Vagina (tissue), 2 donors: ENCODE measurements around the gene OR7C1.
"Not testable (repeated sequence)": the region's sequence is repeated elsewhere in the genome, so short reads cannot be mapped to it uniquely, and the experiment has no call there.

Experiments
- POLR2A ChIP-seq, 2 donors: fragments of 450-650 bp; IDR thresholded peaks; one replicate each; pipeline ENCODE4 v1.6.1; 2017; ENCODE audit warnings: antibody characterized with exemption in 2 of 2, mild to moderate bottlenecking in 2 of 2, moderate library complexity in 2 of 2
- TF ChIP-seq, protein P1 (sequence below), 3 experiments: fragments of 450-650 bp in 2 of 3; fragments of 200-600 bp in 1 of 3; sonication (generic) in 1 of 3; IDR thresholded peaks; one replicate each; pipeline ENCODE4 v1.5.1; 2017 to 2019; ENCODE audit warnings: antibody characterized with exemption in 3 of 3, mild to moderate bottlenecking in 2 of 3, moderate library complexity in 2 of 3

DNA sequence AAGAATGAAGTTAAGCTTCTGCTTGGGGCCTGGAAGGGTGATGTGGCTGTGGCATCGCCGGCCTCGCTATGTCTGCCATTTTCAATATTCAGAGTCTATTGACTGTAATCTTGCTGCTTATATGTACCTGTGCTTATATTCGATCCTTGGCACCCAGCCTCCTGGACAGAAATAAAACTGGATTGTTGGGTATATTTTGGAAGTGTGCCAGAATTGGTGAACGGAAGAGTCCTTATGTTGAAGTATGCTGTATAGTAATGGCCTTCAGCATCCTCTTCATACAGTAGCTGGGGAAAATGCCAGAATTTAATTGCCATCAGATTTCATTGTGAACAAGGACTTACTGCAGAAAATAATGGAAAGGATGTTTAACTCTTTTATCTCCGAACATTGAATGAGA, 42.7 kb downstream of the OR7C1 start:
- TF ChIP-seq, protein P1, sequence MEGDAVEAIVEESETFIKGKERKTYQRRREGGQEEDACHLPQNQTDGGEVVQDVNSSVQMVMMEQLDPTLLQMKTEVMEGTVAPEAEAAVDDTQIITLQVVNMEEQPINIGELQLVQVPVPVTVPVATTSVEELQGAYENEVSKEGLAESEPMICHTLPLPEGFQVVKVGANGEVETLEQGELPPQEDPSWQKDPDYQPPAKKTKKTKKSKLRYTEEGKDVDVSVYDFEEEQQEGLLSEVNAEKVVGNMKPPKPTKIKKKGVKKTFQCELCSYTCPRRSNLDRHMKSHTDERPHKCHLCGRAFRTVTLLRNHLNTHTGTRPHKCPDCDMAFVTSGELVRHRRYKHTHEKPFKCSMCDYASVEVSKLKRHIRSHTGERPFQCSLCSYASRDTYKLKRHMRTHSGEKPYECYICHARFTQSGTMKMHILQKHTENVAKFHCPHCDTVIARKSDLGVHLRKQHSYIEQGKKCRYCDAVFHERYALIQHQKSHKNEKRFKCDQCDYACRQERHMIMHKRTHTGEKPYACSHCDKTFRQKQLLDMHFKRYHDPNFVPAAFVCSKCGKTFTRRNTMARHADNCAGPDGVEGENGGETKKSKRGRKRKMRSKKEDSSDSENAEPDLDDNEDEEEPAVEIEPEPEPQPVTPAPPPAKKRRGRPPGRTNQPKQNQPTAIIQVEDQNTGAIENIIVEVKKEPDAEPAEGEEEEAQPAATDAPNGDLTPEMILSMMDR (IDR thresholded peaks at IDR 0.05): not testable (repeated sequence)
- TF ChIP-seq POLR2A (IDR thresholded peaks at IDR 0.05): not testable (repeated sequence)
